ENCODE measurements around the gene FAM181B.

DNA sequence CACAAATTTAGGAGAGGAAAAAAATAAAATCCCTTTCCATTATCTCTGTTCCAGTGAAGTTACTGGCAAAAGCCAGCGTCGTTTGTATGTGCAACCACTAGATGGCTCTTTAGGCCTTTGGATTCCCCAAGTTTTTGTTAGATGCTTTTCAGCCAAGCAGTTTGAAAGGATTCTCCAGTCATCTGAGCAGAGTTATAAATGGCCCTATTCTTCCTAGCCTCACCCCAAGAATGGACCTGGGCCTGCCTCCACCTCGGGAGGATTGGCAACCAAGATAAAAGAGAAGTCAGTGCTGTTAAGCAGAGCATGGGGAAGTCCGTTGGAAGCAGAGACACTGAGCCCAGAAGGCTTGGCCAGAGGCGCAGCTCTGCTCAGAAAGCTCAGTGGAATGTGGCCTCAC is 15.4 kb downstream of the FAM181B start:
- TF ChIP-seq, protein P1, sequence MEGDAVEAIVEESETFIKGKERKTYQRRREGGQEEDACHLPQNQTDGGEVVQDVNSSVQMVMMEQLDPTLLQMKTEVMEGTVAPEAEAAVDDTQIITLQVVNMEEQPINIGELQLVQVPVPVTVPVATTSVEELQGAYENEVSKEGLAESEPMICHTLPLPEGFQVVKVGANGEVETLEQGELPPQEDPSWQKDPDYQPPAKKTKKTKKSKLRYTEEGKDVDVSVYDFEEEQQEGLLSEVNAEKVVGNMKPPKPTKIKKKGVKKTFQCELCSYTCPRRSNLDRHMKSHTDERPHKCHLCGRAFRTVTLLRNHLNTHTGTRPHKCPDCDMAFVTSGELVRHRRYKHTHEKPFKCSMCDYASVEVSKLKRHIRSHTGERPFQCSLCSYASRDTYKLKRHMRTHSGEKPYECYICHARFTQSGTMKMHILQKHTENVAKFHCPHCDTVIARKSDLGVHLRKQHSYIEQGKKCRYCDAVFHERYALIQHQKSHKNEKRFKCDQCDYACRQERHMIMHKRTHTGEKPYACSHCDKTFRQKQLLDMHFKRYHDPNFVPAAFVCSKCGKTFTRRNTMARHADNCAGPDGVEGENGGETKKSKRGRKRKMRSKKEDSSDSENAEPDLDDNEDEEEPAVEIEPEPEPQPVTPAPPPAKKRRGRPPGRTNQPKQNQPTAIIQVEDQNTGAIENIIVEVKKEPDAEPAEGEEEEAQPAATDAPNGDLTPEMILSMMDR (IDR thresholded peaks at IDR 0.05) = peak; percentile 83
- TF ChIP-seq EZH2phosphoT487 (IDR thresholded peaks at IDR 0.05; ENCODE audit: borderline replicate concordance, low read depth) (no peak), RFX5 (IDR thresholded peaks at IDR 0.05; ENCODE audit: low read length) (0 out of 2 replicates have a peak, but pooled peaks have one; percentile 12)
